Lung (tissue), 12 donors: Measurements from ENCODE around the gene WTIP. TPM values are rescaled to one million over a fixed set of nuclear protein-coding genes. Genes with fewer than 3 reads are reported as not detected.
"Not testable (repeated sequence)": the region's sequence is repeated elsewhere in the genome, so short reads cannot be mapped to it uniquely, and the experiment has no call there.

Experiments
- ATAC-seq: fragments of 200-7000 bp; cut with Tn5 transposase; one replicate; pipeline ENCODE4 v1.9.1; 2020; ENCODE audit warnings: moderate number of reproducible peaks; ENCODE audit not compliant: insufficient read depth, low FRiP score
- DNase-seq, 3 donors: peaks; one replicate each; pipeline ENCODE4 v3.0.0-alpha.2; 2013 to 2017
- H3K27ac ChIP-seq, 2 donors: one replicate each; pipeline ENCODE4 v1.5.1; 2013; ENCODE audit warnings: mild to moderate bottlenecking in 2 of 2, moderate library complexity in 2 of 2, control low read depth in 1 of 2, inconsistent platforms in 1 of 2, low read depth in 1 of 2, low read length in 1 of 2
- H3K27me3 ChIP-seq, 3 donors: one replicate each; pipeline ENCODE4 v1.5.1; 2013; ENCODE audit warnings: low read length in 2 of 3; ENCODE audit not compliant: control insufficient read depth in 3 of 3, insufficient read depth in 3 of 3
- H3K36me3 ChIP-seq, 4 donors: one replicate each; pipeline ENCODE4 v1.5.1; 2013; ENCODE audit warnings: low read length in 4 of 4, mild to moderate bottlenecking in 1 of 4, moderate library complexity in 1 of 4; ENCODE audit not compliant: control insufficient read depth in 4 of 4, insufficient read depth in 4 of 4
- H3K4me1 ChIP-seq, 5 donors: one replicate each; pipeline ENCODE4 v1.5.1; 2013; ENCODE audit warnings: low read length in 5 of 5, mild to moderate bottlenecking in 2 of 5, moderate library complexity in 1 of 5; ENCODE audit not compliant: control insufficient read depth in 5 of 5, insufficient read depth in 5 of 5
- H3K4me3 ChIP-seq: one replicate; pipeline ENCODE4 v1.5.1; 2013; ENCODE audit warnings: mild to moderate bottlenecking, control low read depth, moderate library complexity
- H3K9ac ChIP-seq, 2 donors: one replicate each; pipeline ENCODE4 v1.5.1; 2013; ENCODE audit warnings: low read length in 2 of 2, control low read depth in 1 of 2; ENCODE audit not compliant: insufficient read depth in 1 of 2
- H3K9me3 ChIP-seq, 4 donors: one replicate each; pipeline ENCODE4 v1.5.1; 2013; ENCODE audit warnings: low read length in 3 of 4, mild to moderate bottlenecking in 1 of 4, moderate library complexity in 1 of 4; ENCODE audit not compliant: control insufficient read depth in 4 of 4, insufficient read depth in 3 of 4
- CTCF ChIP-seq: IDR thresholded peaks from 2 replicates; pipeline ENCODE4 v1.5.1; 2012; ENCODE audit warnings: mild to moderate bottlenecking; ENCODE audit errors: control extremely low read depth, extremely low read depth
- WGBS, 2 donors: extraction: QIAGEN DNeasy Blood & Tissue Kit; methylation state at CpG; one replicate each; pipeline ENCODE4 v1.1.7; 2013; 5-methylcytosine and 5-hydroxymethylcytosine counted together
- polyA plus RNA-seq, 2 donors: library from polyadenylated mRNA; stranded (reverse); fragments of 200-250 nt; gene quantifications; one replicate each; pipeline ENCODE4 v1.2.1, GENCODE V29; 2013
- total RNA-seq, 2 donors: library from RNA; depleted of rRNA in 1 of 2; stranded (reverse); fragments of >200 nt in 1 of 2; gene quantifications; one replicate each; pipeline ENCODE4 v1.2.1, GENCODE V29; 2014 to 2021
- donor health status: control.
- donor health status: control.
- donor health status: Bipolar disorder and iron deficiency.
- donor health status: healthy.
- donor health status: DM: yes; HTN: yes; CAD: no.

The WTIP gene
- total and polyA plus RNA-seq, 4 donors: 6.4 to 31.9 (median 13.1) TPM

GRCh38 chr19:34475026-34475974 lies 6.3 kb upstream of the WTIP start:
- TF ChIP-seq CTCF: no peak
- Histone ChIP-seq H3K9ac (no peak overlapping the region), H3K27ac (peak overlapping the region in 1 of 2 donors; percentile 0), H3K9me3 (no peaks in the 10 kb centered on the region), H3K4me3 (no peak overlapping the region), H3K4me1 (peaks cover 0 to 1% (median 0%) of the 10 kb centered on the region in 5 donors), H3K27me3 (no peaks in the 10 kb centered on the region), H3K36me3 (peaks cover 11 to 17% (median 16%) of the 10 kb centered on the region in 4 donors)
- ATAC-seq: peak; percentile 38
- WGBS, 2 donors: 44 to 63% methylated on average over 9 of the region's 9 CpGs
- DNase-seq: no peak

- Histone ChIP-seq H3K27me3 (no peaks in the 10 kb centered on the region), H3K27ac (no peak overlapping the region), H3K4me3 (no peak overlapping the region), H3K9me3 (peaks cover 0 to 2% (median 0%) of the 10 kb centered on the region in 4 donors), H3K9ac (no peak overlapping the region), H3K36me3 (peaks cover 11 to 15% (median 13%) of the 10 kb centered on the region in 4 donors), H3K4me1 (peaks cover 0 to 8% (median 0%) of the 10 kb centered on the region in 5 donors)
- no peak for TF ChIP-seq CTCF
- ATAC-seq (no peak), DNase-seq (no peak)
- WGBS, 2 donors: 94 to 95% methylated on average over 5 of the region's 5 CpGs
Measured at GRCh38 chr19:34475975-34476594, 5.5 kb upstream of the WTIP start.

GRCh38 chr19:34478496-34478895 lies 3.1 kb upstream of the WTIP start:
- not testable (repeated sequence) for H3K27me3 ChIP-seq, H3K36me3 ChIP-seq, H3K4me3 ChIP-seq, ATAC-seq, DNase-seq, H3K9me3 ChIP-seq, H3K9ac ChIP-seq, H3K27ac ChIP-seq
- 96 to 100% methylated on average over 4 of the region's 4 CpGs for WGBS, 2 donors
- H3K4me1 ChIP-seq: peaks cover 0 to 12% (median 3%) of the 10 kb centered on the region in 5 donors

- no peak overlapping the region for H3K4me3 ChIP-seq
- H3K36me3 ChIP-seq: no peaks in the 10 kb centered on the region
- H3K9ac ChIP-seq: no peak overlapping the region
- DNase-seq (no peak), ATAC-seq (no peak)
- H3K4me1 ChIP-seq: peaks cover 0 to 14% (median 3%) of the 10 kb centered on the region in 5 donors
- H3K27me3 ChIP-seq: no peaks in the 10 kb centered on the region
- no peak for TF ChIP-seq CTCF
- 86 to 90% methylated on average over 7 of the region's 7 CpGs for WGBS, 2 donors
- no peak overlapping the region for H3K27ac ChIP-seq
- H3K9me3 ChIP-seq: peaks cover 0 to 2% (median 0%) of the 10 kb centered on the region in 4 donors
Measured at GRCh38 chr19:34479396-34479795, 2.2 kb upstream of the WTIP start.
